Smooth muscle cell (in vitro differentiated cells): ENCODE measurements around the gene ARRDC3. TPM values are rescaled to one million over a fixed set of nuclear protein-coding genes. Genes with fewer than 3 reads are reported as not detected.
"Not testable (repeated sequence)": the region's sequence is repeated elsewhere in the genome, so short reads cannot be mapped to it uniquely, and the experiment has no call there.

ENCODE experiments used
- DNase-seq: peaks from one replicate; lab custom pipeline; 2025; ENCODE audit not compliant: unreplicated experiment; lab: John Stamatoyannopoulos, UW
- H2AFZ ChIP-seq: fragments of 200-600 bp; sonication (generic); 2 replicates; pipeline ENCODE4 v1.6.0; 2016; ENCODE audit warnings: antibody characterized with exemption, low read depth, mild to moderate bottlenecking
- H3F3A ChIP-seq: fragments of 200-600 bp; sonication (generic); 2 replicates; pipeline ENCODE4 v1.6.0; 2017; ENCODE audit warnings: antibody characterized with exemption, low read depth
- H3K27ac ChIP-seq: fragments of 200-600 bp; sonication (generic); 2 replicates; pipeline ENCODE4 v1.5.1; 2016; ENCODE audit warnings: low read depth, mild to moderate bottlenecking
- H3K27me3 ChIP-seq: fragments of 200-600 bp; sonication (generic); 2 replicates; pipeline ENCODE4 v1.6.1; 2016; ENCODE audit warnings: low read depth, mild to moderate bottlenecking
- H3K36me3 ChIP-seq: fragments of 200-600 bp; sonication (generic); 2 replicates; pipeline ENCODE4 v1.5.1; 2016; ENCODE audit warnings: low read depth
- H3K4me1 ChIP-seq: fragments of 200-600 bp; sonication (generic); 2 replicates; pipeline ENCODE4 v1.5.1; 2016; ENCODE audit warnings: low read depth
- H3K4me2 ChIP-seq: fragments of 200-600 bp; sonication (generic); 2 replicates; pipeline ENCODE4 v1.6.0; 2016; ENCODE audit warnings: mild to moderate bottlenecking
- H3K4me3 ChIP-seq: fragments of 200-600 bp; sonication (generic); 2 replicates; pipeline ENCODE4 v1.5.1; 2016; ENCODE audit warnings: mild to moderate bottlenecking
- H3K79me2 ChIP-seq: fragments of 200-600 bp; sonication (generic); 2 replicates; pipeline ENCODE4 v1.6.0; 2016; ENCODE audit warnings: low read depth, mild to moderate bottlenecking
- H3K9ac ChIP-seq: fragments of 200-600 bp; sonication (generic); 2 replicates; pipeline ENCODE4 v1.6.0; 2016; ENCODE audit warnings: low read depth
- H3K9me3 ChIP-seq: fragments of 200-600 bp; sonication (generic); replicated peaks from 2 replicates; pipeline ENCODE4 v1.5.1; 2016; ENCODE audit warnings: low read depth
- H4K20me1 ChIP-seq: fragments of 200-600 bp; sonication (generic); 2 replicates; pipeline ENCODE4 v1.6.0; 2016; ENCODE audit warnings: low read depth
- CTCF ChIP-seq: fragments of 200-600 bp; sonication (generic); IDR thresholded peaks from 2 replicates; pipeline ENCODE4 v1.5.1; 2017; ENCODE audit warnings: borderline replicate concordance, mild to moderate bottlenecking, antibody characterized with exemption; ENCODE audit not compliant: insufficient read depth, poor library complexity, severe bottlenecking
- WGBS: methylation state at CpG from one replicate; pipeline ENCODE4 v1.1.7; 2016; ENCODE audit warnings: low lambda C conversion rate; 5-methylcytosine and 5-hydroxymethylcytosine counted together
- polyA plus RNA-seq: library from polyadenylated mRNA; unstranded; fragments of >200 nt; fragmentation: Nextera tagmentation; extraction: Ambion mirVana; gene quantifications from 2 replicates; pipeline ENCODE4 v1.2.1, GENCODE V29; 2016
- total RNA-seq: library from RNA; depleted of rRNA; stranded (reverse); fragments of >200 nt; gene quantifications from 2 replicates; pipeline ENCODE4 v1.2.3, GENCODE V29; 2014

ARRDC3 gene
- total and polyA plus RNA-seq, 2 experiments from 2014 or later = 27.1 to 95.0 TPM

- DNase-seq = no peak
- H3K9me3 ChIP-seq = no peaks in the 10 kb centered on the region
Observed at GRCh38 chr5:91359962-91360609, 23.0 kb downstream of the ARRDC3 start.

GRCh38 chr5:91357806-91358205, 25.3 kb downstream of the ARRDC3 start:
- no peak for DNase-seq
- H2AFZ ChIP-seq = no peak overlapping the region
- no peaks in the 10 kb centered on the region for H3K9me3 ChIP-seq
- H3K27me3 ChIP-seq = no peaks in the 10 kb centered on the region
- no peak for TF ChIP-seq CTCF
- H3K27ac ChIP-seq = no peak overlapping the region
- no peak overlapping the region for H3K4me3 ChIP-seq
- peaks cover 5% of the 10 kb centered on the region for H3K4me1 ChIP-seq
- H3K9ac ChIP-seq = no peak overlapping the region
- 37% methylated on average over 2 of the region's 2 CpGs for WGBS
- H4K20me1 ChIP-seq = no peaks in the 10 kb centered on the region
- no peak overlapping the region for H3K4me2 ChIP-seq
- no peaks in the 10 kb centered on the region for H3K36me3 ChIP-seq
- H3F3A ChIP-seq = no peaks in the 10 kb centered on the region
- no peaks in the 10 kb centered on the region for H3K79me2 ChIP-seq

More at GRCh38 chr5:91359962-91360609, 23.0 kb downstream of the ARRDC3 start:
- Histone ChIP-seq H3K27ac (no peak overlapping the region), H3K79me2 (no peaks in the 10 kb centered on the region), H3K27me3 (no peaks in the 10 kb centered on the region), H3K36me3 (no peaks in the 10 kb centered on the region), H3K9ac (no peak overlapping the region), H4K20me1 (no peaks in the 10 kb centered on the region), H3K4me1 (peaks cover 9% of the 10 kb centered on the region), H3K4me2 (no peak overlapping the region), H2AFZ (no peak overlapping the region), H3F3A (no peaks in the 10 kb centered on the region), H3K4me3 (no peak overlapping the region)
- TF ChIP-seq CTCF = no peak
- 76% methylated on average over 4 of the region's 4 CpGs for WGBS

GRCh38 chr5:91357012-91357634, 26.0 kb downstream of the ARRDC3 start:
- Histone ChIP-seq H3K9me3 (no peaks in the 10 kb centered on the region), H3K36me3 (no peaks in the 10 kb centered on the region), H3K79me2 (no peaks in the 10 kb centered on the region), H3K27me3 (no peaks in the 10 kb centered on the region), H3F3A (no peaks in the 10 kb centered on the region), H3K4me2 (no peak overlapping the region), H3K4me3 (no peak overlapping the region), H3K9ac (no peak overlapping the region), H3K4me1 (peaks cover 4% of the 10 kb centered on the region), H4K20me1 (no peaks in the 10 kb centered on the region), H2AFZ (no peak overlapping the region), H3K27ac (no peak overlapping the region)
- no peak for TF ChIP-seq CTCF
- WGBS = 73% methylated on average over 8 of the region's 8 CpGs
- DNase-seq = no peak

GRCh38 chr5:91354867-91355266, 28.2 kb downstream of the ARRDC3 start:
- H2AFZ ChIP-seq, H3K27ac ChIP-seq, H3K9me3 ChIP-seq, H3K36me3 ChIP-seq, H3F3A ChIP-seq, H3K4me3 ChIP-seq, H3K4me1 ChIP-seq, H3K4me2 ChIP-seq, H3K79me2 ChIP-seq, H3K27me3 ChIP-seq, H3K9ac ChIP-seq, H4K20me1 ChIP-seq, DNase-seq: not testable (repeated sequence)
- WGBS = 90% methylated on average over 4 of the region's 4 CpGs
